Natural killer cell (primary cell): ENCODE results near the gene NHS. TPM values are rescaled to one million over a fixed set of nuclear protein-coding genes. Genes with fewer than 3 reads are reported as not detected.

ENCODE experiments used
- ATAC-seq, 3 donors: fragments of 150-1000 bp in 2 of 3; fragments of 200-7000 bp in 1 of 3; cut with Tn5 transposase; 1 replicate in 1 of 3; 2 replicates in 2 of 3; pipeline ENCODE4 v1.10.0; 2021; ENCODE audit warnings: mild to moderate bottlenecking in 2 of 3, moderate library complexity in 2 of 3
- DNase-seq, 2 donors: peaks; one replicate each; pipeline versions ENCODE4 v3.0.0 to v3.0.0-alpha.2; 2013 to 2021; ENCODE audit warnings: mixed read lengths in 1 of 2
- H3K27ac ChIP-seq: one replicate; pipeline ENCODE4 v1.5.1; 2013; ENCODE audit warnings: mild to moderate bottlenecking, low read length
- H3K27me3 ChIP-seq: one replicate; pipeline ENCODE4 v1.6.1; 2013; ENCODE audit warnings: low read length; ENCODE audit not compliant: control insufficient read depth, insufficient read depth
- H3K36me3 ChIP-seq: one replicate; pipeline ENCODE4 v1.6.1; 2013; ENCODE audit warnings: low read length; ENCODE audit not compliant: control insufficient read depth, insufficient read depth
- H3K4me1 ChIP-seq: one replicate; pipeline ENCODE4 v1.6.1; 2013; ENCODE audit warnings: low read length; ENCODE audit not compliant: control insufficient read depth, insufficient read depth
- H3K4me3 ChIP-seq: one replicate; pipeline ENCODE4 v1.5.1; 2013; ENCODE audit warnings: low read length
- H3K9me3 ChIP-seq: one replicate; pipeline ENCODE4 v1.6.1; 2013; ENCODE audit warnings: low read length; ENCODE audit not compliant: control insufficient read depth, insufficient read depth
- H3K27ac Mint-ChIP-seq, 2 donors: one replicate each; pipeline ENCODE4 v1.8.0; 2022; ENCODE audit warnings: mild to moderate bottlenecking in 2 of 2, mixed read lengths in 2 of 2, moderate library complexity in 1 of 2
- H3K27me3 Mint-ChIP-seq, 2 donors: one replicate each; pipeline ENCODE4 v1.8.0; 2022; ENCODE audit warnings: low read depth in 2 of 2, mixed read lengths in 2 of 2
- H3K36me3 Mint-ChIP-seq: one replicate; pipeline ENCODE4 v1.8.0; 2022; ENCODE audit warnings: mixed read lengths
- H3K4me1 Mint-ChIP-seq, 2 donors: one replicate each; pipeline ENCODE4 v1.8.0; 2022; ENCODE audit warnings: mixed read lengths in 2 of 2
- H3K4me3 Mint-ChIP-seq: one replicate; pipeline ENCODE4 v1.8.0; 2022; ENCODE audit warnings: mild to moderate bottlenecking, moderate library complexity, mixed read lengths
- H3K9me3 Mint-ChIP-seq, 2 donors: one replicate each; pipeline ENCODE4 v1.8.0; 2022; ENCODE audit warnings: mixed read lengths in 2 of 2
- whole genome bisulfite sequencing: methylation state at CpG from one replicate; pipeline ENCODE4 v1.1.7; 2013; ENCODE audit warnings: missing lambda C conversion rate; ENCODE audit not compliant: insufficient coverage; 5-methylcytosine and 5-hydroxymethylcytosine counted together
- intact Hi-C: fragments of 100-400 bp; cut with micrococcal nuclease; formaldehyde crosslinking; loops from one replicate; pipeline ENCODE4 v1.14.2; 2022
- total RNA-seq, 4 donors: library from RNA; stranded (reverse); fragments of 120-200 nt in 1 of 4; gene quantifications; one replicate each; pipeline versions ENCODE4 v1.2.3 to v1.2.4, GENCODE V29; 2013 to 2022
- TF ChIP-seq, protein P1 (sequence below): fragments of 200-600 bp; IDR thresholded peaks from one replicate; pipeline ENCODE4 v1.8.0; 2022; ENCODE audit warnings: antibody characterized with exemption

The NHS gene
- total RNA-seq, 3 donors from 2014 or later (not counting 1 experiment from before 2014, with no cell fraction given): 0.05 to 0.28 TPM; not detected in 1

- H3K36me3 Mint-ChIP-seq: no peaks in the 10 kb centered on the region
- Histone ChIP-seq H3K4me3 (no peak overlapping the region), H3K36me3 (no peaks in the 10 kb centered on the region), H3K4me1 (no peaks in the 10 kb centered on the region), H3K27ac (no peak overlapping the region), H3K9me3 (no peaks in the 10 kb centered on the region), H3K27me3 (no peaks in the 10 kb centered on the region)
- WGBS: 94% methylated on average over 3 of the region's 4 CpGs
- H3K27me3 Mint-ChIP-seq: peaks cover 2 to 20% of the 10 kb centered on the region in 2 donors
- peaks cover 0 to 2% of the 10 kb centered on the region in 2 donors for H3K9me3 Mint-ChIP-seq
- intact Hi-C loops: no loop called here
- no peak overlapping the region for H3K4me3 Mint-ChIP-seq
- DNase-seq (no peak), ATAC-seq (no peak)
- H3K4me1 Mint-ChIP-seq: no peaks in the 10 kb centered on the region
- H3K27ac Mint-ChIP-seq: no peak overlapping the region
- TF ChIP-seq, protein P1, sequence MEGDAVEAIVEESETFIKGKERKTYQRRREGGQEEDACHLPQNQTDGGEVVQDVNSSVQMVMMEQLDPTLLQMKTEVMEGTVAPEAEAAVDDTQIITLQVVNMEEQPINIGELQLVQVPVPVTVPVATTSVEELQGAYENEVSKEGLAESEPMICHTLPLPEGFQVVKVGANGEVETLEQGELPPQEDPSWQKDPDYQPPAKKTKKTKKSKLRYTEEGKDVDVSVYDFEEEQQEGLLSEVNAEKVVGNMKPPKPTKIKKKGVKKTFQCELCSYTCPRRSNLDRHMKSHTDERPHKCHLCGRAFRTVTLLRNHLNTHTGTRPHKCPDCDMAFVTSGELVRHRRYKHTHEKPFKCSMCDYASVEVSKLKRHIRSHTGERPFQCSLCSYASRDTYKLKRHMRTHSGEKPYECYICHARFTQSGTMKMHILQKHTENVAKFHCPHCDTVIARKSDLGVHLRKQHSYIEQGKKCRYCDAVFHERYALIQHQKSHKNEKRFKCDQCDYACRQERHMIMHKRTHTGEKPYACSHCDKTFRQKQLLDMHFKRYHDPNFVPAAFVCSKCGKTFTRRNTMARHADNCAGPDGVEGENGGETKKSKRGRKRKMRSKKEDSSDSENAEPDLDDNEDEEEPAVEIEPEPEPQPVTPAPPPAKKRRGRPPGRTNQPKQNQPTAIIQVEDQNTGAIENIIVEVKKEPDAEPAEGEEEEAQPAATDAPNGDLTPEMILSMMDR: no peak
Observed at GRCh38 chrX:17621566-17622270, 246.7 kb downstream of the NHS start.

DNA sequence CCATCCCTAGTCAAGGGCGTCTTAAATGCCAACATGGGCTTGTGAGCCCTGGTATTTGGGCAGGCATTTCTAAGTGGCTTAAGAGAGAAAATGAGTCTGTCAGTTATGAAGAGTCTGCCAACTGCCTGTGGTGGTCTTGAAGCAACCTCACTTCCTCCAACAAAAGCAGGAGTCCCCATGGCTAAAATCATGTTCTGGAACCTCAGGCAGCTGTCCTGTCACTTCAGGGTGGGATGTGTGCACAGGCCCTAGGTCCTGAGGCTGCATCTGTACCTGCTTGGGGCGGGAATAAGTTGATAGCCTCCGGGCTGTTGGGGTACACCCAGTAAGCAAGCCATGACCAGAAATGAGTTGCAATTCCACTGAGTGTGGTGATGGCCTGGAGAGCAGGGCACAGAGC is 247.3 kb downstream of the NHS start:
- no peaks in the 10 kb centered on the region for H3K4me1 ChIP-seq
- H3K36me3 ChIP-seq: no peaks in the 10 kb centered on the region
- TF ChIP-seq, protein P1: no peak
- Mint-ChIP-seq H3K27me3 (peaks cover 2 to 24% of the 10 kb centered on the region in 2 donors), H3K36me3 (no peaks in the 10 kb centered on the region), H3K4me1 (no peaks in the 10 kb centered on the region), H3K27ac (no peak overlapping the region), H3K4me3 (no peak overlapping the region), H3K9me3 (peaks cover 0 to 2% of the 10 kb centered on the region in 2 donors)
- H3K4me3 ChIP-seq: no peak overlapping the region
- WGBS: 83% methylated on average over 2 of the region's 3 CpGs
- no peak overlapping the region for H3K27ac ChIP-seq
- DNase-seq (no peak), ATAC-seq (no peak)
- H3K27me3 ChIP-seq: no peaks in the 10 kb centered on the region
- intact Hi-C loops: no loop called here
- H3K9me3 ChIP-seq: no peaks in the 10 kb centered on the region

DNA sequence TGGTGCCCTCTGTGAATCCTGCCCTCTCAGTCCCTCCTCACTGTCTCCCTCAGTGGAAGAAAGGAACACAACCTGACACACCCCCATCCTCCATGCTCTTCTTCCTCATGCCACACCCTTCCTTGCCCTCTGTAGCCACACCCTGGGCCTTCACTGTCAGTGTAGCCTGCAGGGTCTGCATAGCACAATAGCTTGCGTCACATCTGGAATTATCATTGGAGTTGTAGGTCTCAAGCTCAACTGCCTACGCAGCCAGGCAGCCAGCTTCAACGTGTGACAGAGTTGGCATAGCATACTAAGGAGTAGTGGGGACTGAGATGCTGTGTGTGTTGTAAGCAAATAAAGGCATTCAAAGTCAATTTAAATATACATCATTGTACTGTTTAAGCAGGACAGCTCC is 248.8 kb downstream of the NHS start:
- no peak overlapping the region for H3K4me3 Mint-ChIP-seq
- ATAC-seq (no peak), DNase-seq (no peak)
- peaks cover 0 to 2% of the 10 kb centered on the region in 2 donors for H3K9me3 Mint-ChIP-seq
- whole genome bisulfite sequencing: 100% methylated on average over 3 of the region's 3 CpGs
- H3K36me3 Mint-ChIP-seq: no peaks in the 10 kb centered on the region
- no peak overlapping the region for H3K27ac ChIP-seq
- H3K27ac Mint-ChIP-seq: no peak overlapping the region
- H3K27me3 Mint-ChIP-seq: peaks cover 2 to 24% of the 10 kb centered on the region in 2 donors
- H3K27me3 ChIP-seq: no peaks in the 10 kb centered on the region
- H3K36me3 ChIP-seq: no peaks in the 10 kb centered on the region
- TF ChIP-seq, protein P1: no peak
- intact Hi-C loops: no loop called here
- no peaks in the 10 kb centered on the region for H3K9me3 ChIP-seq
- no peaks in the 10 kb centered on the region for H3K4me1 ChIP-seq
- H3K4me3 ChIP-seq: no peak overlapping the region
- H3K4me1 Mint-ChIP-seq: no peaks in the 10 kb centered on the region

- H3K36me3 ChIP-seq: no peaks in the 10 kb centered on the region
- peaks cover 0 to 10% of the 10 kb centered on the region in 2 donors for H3K27me3 Mint-ChIP-seq
- no peak overlapping the region for H3K4me3 Mint-ChIP-seq
- intact Hi-C loops: no loop called here
- H3K9me3 ChIP-seq: no peaks in the 10 kb centered on the region
- TF ChIP-seq, protein P1: no peak
- no peaks in the 10 kb centered on the region for H3K9me3 Mint-ChIP-seq
- no peaks in the 10 kb centered on the region for H3K4me1 Mint-ChIP-seq
- DNase-seq (no peak), ATAC-seq (no peak)
- H3K36me3 Mint-ChIP-seq: no peaks in the 10 kb centered on the region
- no peak overlapping the region for H3K27ac Mint-ChIP-seq
- 83% methylated on average over 1 of the region's 1 CpG for WGBS
- H3K4me3 ChIP-seq: no peak overlapping the region
- H3K4me1 ChIP-seq: no peaks in the 10 kb centered on the region
- no peaks in the 10 kb centered on the region for H3K27me3 ChIP-seq
- H3K27ac ChIP-seq: no peak overlapping the region
Observed at GRCh38 chrX:17627026-17627425, 252.0 kb downstream of the NHS start.
